Psoas muscle (tissue), 8 donors: Measurements from ENCODE around the gene SBF2. TPM values are rescaled to one million over a fixed set of nuclear protein-coding genes. Genes with fewer than 3 reads are reported as not detected.
A peak's percentile ranks its signal among the peaks of the same experiment; 100 is the strongest.

Experiments
- ATAC-seq, 4 donors: fragments of 200-7000 bp; cut with Tn5 transposase; one replicate each; pipeline ENCODE4 v1.9.1; 2020; ENCODE audit warnings: moderate library complexity in 3 of 4, mild to moderate bottlenecking in 2 of 4
- DNase-seq, 2 donors: peaks; one replicate each; pipeline ENCODE4 v3.0.0-alpha.2; 2020
- H3K27ac ChIP-seq: fragments of 200-600 bp; one replicate; pipeline ENCODE4 v1.8.0; 2022
- H3K27me3 ChIP-seq, 3 donors: fragments of 200-600 bp in 1 of 3; one replicate each; pipeline versions ENCODE4 v1.6.1 to v1.8.0; 2013 to 2022; ENCODE audit warnings: low read length in 2 of 3, mild to moderate bottlenecking in 2 of 3, moderate library complexity in 1 of 3; ENCODE audit not compliant: insufficient read depth in 3 of 3
- H3K36me3 ChIP-seq, 2 donors: fragments of 200-600 bp in 1 of 2; one replicate each; pipeline versions ENCODE4 v1.6.1 to v1.8.0; 2013 to 2022; ENCODE audit warnings: low read depth in 1 of 2, mild to moderate bottlenecking in 1 of 2, moderate library complexity in 1 of 2; ENCODE audit not compliant: insufficient read depth in 1 of 2
- H3K4me1 ChIP-seq: fragments of 200-600 bp; one replicate; pipeline ENCODE4 v1.8.0; 2022
- H3K4me3 ChIP-seq: fragments of 200-600 bp; one replicate; pipeline ENCODE4 v1.8.0; 2022; ENCODE audit warnings: mild to moderate bottlenecking
- H3K9me3 ChIP-seq: fragments of 200-600 bp; one replicate; pipeline ENCODE4 v1.8.0; 2022
- CTCF ChIP-seq: fragments of 200-600 bp; IDR thresholded peaks from one replicate; pipeline ENCODE4 v1.8.0; 2022; ENCODE audit warnings: antibody characterized with exemption
- WGBS, 3 donors: extraction: QIAGEN DNeasy Blood & Tissue Kit; methylation state at CpG; one replicate each; pipeline versions ENCODE4 v1.1.6 to v1.1.7; 2013; 5-methylcytosine and 5-hydroxymethylcytosine counted together
- intact Hi-C, 2 donors: fragments of 100-400 bp; cut with DNase I; formaldehyde crosslinking; loops; one replicate each; pipeline versions ENCODE4 v1.11.0 to v1.14.2; 2022
- polyA plus RNA-seq, 3 donors: library from polyadenylated mRNA; stranded (reverse); fragments of 200-250 nt; gene quantifications; one replicate each; pipeline ENCODE4 v1.2.3, GENCODE V29; 2013
- total RNA-seq, 4 donors: library from RNA; stranded (reverse); fragmentation: NEBNext Ultra II Directional in 2 of 4; extraction: Animal tissue kit (Norgen Biotek cat#: 25700) in 2 of 4; gene quantifications; one replicate each; pipeline versions ENCODE4 v1.2.1 to v1.2.4, GENCODE V29; 2021 to 2023
- donor health status: healthy with polysubstance abuse.
- donor health status: DM: no; HTN: no; CAD: no; lungs with moderate emphysema.
- donor health status: Bipolar disorder and iron deficiency.
- donor health status: healthy.
- donor health status: DM: yes; HTN: yes; CAD: no.
- donor health status: DM: no; HTN: no; CAD: no.
- donor health status: DM: no; HTN: no; CAD: no.
- donor health status: DM: yes; HTN: yes; CAD: no.

SBF2 gene
- total and polyA plus RNA-seq, 7 donors: 3.3 to 12.6 (median 10.6) TPM

- H3K9me3 ChIP-seq: no peaks in the 10 kb centered on the region
- 26 to 44% (median 41%) methylated on average over 2 of the region's 2 CpGs for WGBS, 3 donors
- H3K4me1 ChIP-seq: no peaks in the 10 kb centered on the region
- no peaks in the 10 kb centered on the region for H3K36me3 ChIP-seq
- no peak overlapping the region for H3K4me3 ChIP-seq
- no peak overlapping the region for H3K27ac ChIP-seq
- DNase-seq (no peak), ATAC-seq (peak in 1 of 4 donors; percentile 43)
- no peak for TF ChIP-seq CTCF
- H3K27me3 ChIP-seq: no peaks in the 10 kb centered on the region
- intact Hi-C loops: no loop called here
These were observed 68.5 kb downstream of the SBF2 start for GRCh38 chr11:10225553-10225952.

- ATAC-seq: no peak
- no peaks in the 10 kb centered on the region for H3K36me3 ChIP-seq
- H3K9me3 ChIP-seq: no peaks in the 10 kb centered on the region
- DNase-seq: no peak
- WGBS, 3 donors: 94 to 97% (median 95%) methylated on average over 3 of the region's 3 CpGs
- H3K27ac ChIP-seq: no peak overlapping the region
- H3K4me3 ChIP-seq: no peak overlapping the region
- H3K4me1 ChIP-seq: no peaks in the 10 kb centered on the region
- TF ChIP-seq CTCF: no peak
- H3K27me3 ChIP-seq: no peaks in the 10 kb centered on the region
- intact Hi-C loops: no loop called here
These were observed 71.6 kb downstream of the SBF2 start for GRCh38 chr11:10222399-10222798.

GRCh38 chr11:10221342-10221741, 72.7 kb downstream of the SBF2 start:
- ATAC-seq: no peak
- 65 to 100% (median 94%) methylated on average over 2 of the region's 2 CpGs for WGBS, 3 donors

GRCh38 chr11:10211470-10211869, 82.5 kb downstream of the SBF2 start:
- no peak for DNase-seq
- WGBS, 3 donors: 76 to 82% (median 78%) methylated on average over 3 of the region's 3 CpGs
- intact Hi-C loops: no loop called here
- Histone ChIP-seq H3K36me3 (no peaks in the 10 kb centered on the region), H3K4me3 (no peak overlapping the region), H3K27ac (no peak overlapping the region), H3K4me1 (no peaks in the 10 kb centered on the region), H3K27me3 (no peaks in the 10 kb centered on the region), H3K9me3 (no peaks in the 10 kb centered on the region)
- TF ChIP-seq CTCF: no peak
- ATAC-seq: no peak

More at GRCh38 chr11:10221342-10221741, 72.7 kb downstream of the SBF2 start:
- no peaks in the 10 kb centered on the region for H3K4me1 ChIP-seq
- H3K27ac ChIP-seq: no peak overlapping the region
- intact Hi-C loops: no loop called here
- no peaks in the 10 kb centered on the region for H3K36me3 ChIP-seq
- DNase-seq: no peak
- no peaks in the 10 kb centered on the region for H3K27me3 ChIP-seq
- no peaks in the 10 kb centered on the region for H3K9me3 ChIP-seq
- H3K4me3 ChIP-seq: no peak overlapping the region
- no peak for TF ChIP-seq CTCF

- ATAC-seq: no peak
- Histone ChIP-seq H3K27ac (no peak overlapping the region), H3K4me3 (no peak overlapping the region), H3K4me1 (peaks cover 4% of the 10 kb centered on the region), H3K36me3 (no peaks in the 10 kb centered on the region), H3K27me3 (no peaks in the 10 kb centered on the region), H3K9me3 (no peaks in the 10 kb centered on the region)
- intact Hi-C loops: loop anchor here (2.0 to 5.0 kb wide), 3 partner anchors 97 to 113 kb away; partner anchors contain the start of gene ADM (in 1 of the 2)
- TF ChIP-seq CTCF: no peak
- 72 to 80% (median 75%) methylated on average over 4 of the region's 4 CpGs for WGBS, 3 donors
- DNase-seq: no peak
These were observed 84.7 kb downstream of the SBF2 start for GRCh38 chr11:10209326-10209725.
